Esophagus muscularis mucosa (tissue), 3 donors: ENCODE measurements around the gene UPF3A.

Experiments
- POLR2AphosphoS5 ChIP-seq, 2 donors: sonication (generic); formaldehyde crosslinking; IDR thresholded peaks; one replicate each; pipeline ENCODE4 v1.6.1; 2017; ENCODE audit warnings: antibody characterized with exemption in 2 of 2
- TF ChIP-seq, protein P1 (sequence below), 3 experiments: fragments of 200-600 bp in 2 of 3; fragments of 450-650 bp in 1 of 3; sonication (generic) in 2 of 3; IDR thresholded peaks; one replicate each; pipeline ENCODE4 v1.5.1; 2017 to 2019; ENCODE audit warnings: antibody characterized with exemption in 3 of 3, mild to moderate bottlenecking in 2 of 3, moderate library complexity in 1 of 3

DNA sequence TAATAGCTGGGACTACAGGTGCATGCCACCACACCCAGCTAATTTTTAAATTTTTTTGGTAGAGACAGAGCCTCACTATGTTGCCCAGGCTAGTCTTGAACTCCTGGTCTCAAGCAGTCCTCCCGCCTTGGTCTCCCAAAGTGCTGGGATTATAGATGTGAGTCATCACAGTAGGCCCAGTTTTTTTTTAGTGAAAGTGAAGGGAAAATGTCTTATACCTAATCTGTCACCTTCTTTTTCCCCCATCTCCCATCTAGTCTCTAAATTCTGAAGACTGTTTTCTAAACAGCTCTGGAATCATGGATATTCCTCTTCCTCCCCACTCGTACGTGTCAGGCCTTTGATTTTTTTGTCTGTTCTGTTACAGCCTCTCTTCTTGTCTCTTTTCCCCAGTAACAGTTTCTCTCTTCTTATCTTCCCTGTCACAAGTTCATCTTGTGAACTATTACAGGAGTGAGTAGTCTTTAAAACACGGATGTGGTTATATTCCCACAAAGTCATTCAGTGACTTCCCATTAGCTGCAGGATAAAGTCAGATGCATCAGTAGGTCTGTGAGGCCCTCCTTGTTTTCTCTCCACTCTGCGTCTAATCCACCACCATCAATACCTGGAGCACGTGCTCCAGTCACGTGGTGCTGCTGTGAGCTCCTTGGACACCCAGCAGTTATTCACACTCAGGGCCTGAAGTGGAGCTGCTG lies 43.8 kb upstream of the UPF3A start:
- TF ChIP-seq, protein P1, sequence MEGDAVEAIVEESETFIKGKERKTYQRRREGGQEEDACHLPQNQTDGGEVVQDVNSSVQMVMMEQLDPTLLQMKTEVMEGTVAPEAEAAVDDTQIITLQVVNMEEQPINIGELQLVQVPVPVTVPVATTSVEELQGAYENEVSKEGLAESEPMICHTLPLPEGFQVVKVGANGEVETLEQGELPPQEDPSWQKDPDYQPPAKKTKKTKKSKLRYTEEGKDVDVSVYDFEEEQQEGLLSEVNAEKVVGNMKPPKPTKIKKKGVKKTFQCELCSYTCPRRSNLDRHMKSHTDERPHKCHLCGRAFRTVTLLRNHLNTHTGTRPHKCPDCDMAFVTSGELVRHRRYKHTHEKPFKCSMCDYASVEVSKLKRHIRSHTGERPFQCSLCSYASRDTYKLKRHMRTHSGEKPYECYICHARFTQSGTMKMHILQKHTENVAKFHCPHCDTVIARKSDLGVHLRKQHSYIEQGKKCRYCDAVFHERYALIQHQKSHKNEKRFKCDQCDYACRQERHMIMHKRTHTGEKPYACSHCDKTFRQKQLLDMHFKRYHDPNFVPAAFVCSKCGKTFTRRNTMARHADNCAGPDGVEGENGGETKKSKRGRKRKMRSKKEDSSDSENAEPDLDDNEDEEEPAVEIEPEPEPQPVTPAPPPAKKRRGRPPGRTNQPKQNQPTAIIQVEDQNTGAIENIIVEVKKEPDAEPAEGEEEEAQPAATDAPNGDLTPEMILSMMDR (IDR thresholded peaks at IDR 0.05), result no peak
- TF ChIP-seq POLR2AphosphoS5 (IDR thresholded peaks at IDR 0.05), result no peak
